GM21619 (cell line): ENCODE data around the gene SPSB4.

Experiments
- ATAC-seq: cut with Tn5 transposase; IDR thresholded peaks from one replicate; pipeline ENCODE4 v1.9.1; 2021; ENCODE audit not compliant: unreplicated experiment

The SPSB4 gene

GRCh38 chr3:141073580-141073979, 22.4 kb downstream of the SPSB4 start:
- no peak for ATAC-seq

GRCh38 chr3:141074529-141074928, 23.4 kb downstream of the SPSB4 start:
- no peak for ATAC-seq

GRCh38 chr3:141076036-141076773, 25.1 kb downstream of the SPSB4 start:
- no peak for ATAC-seq

GRCh38 chr3:141076797-141077571, 25.8 kb downstream of the SPSB4 start:
- ATAC-seq: no peak

GRCh38 chr3:141077631-141078030, 26.5 kb downstream of the SPSB4 start:
- ATAC-seq: no peak

- ATAC-seq: no peak
Observed at GRCh38 chr3:141078200-141078599, 27.1 kb downstream of the SPSB4 start.

- no peak for ATAC-seq
Observed at GRCh38 chr3:141080431-141080830, 29.3 kb downstream of the SPSB4 start.

- no peak for ATAC-seq
Observed at GRCh38 chr3:141081141-141081795, 30.1 kb downstream of the SPSB4 start.

GRCh38 chr3:141082064-141082463, 30.9 kb downstream of the SPSB4 start:
- no peak for ATAC-seq

GRCh38 chr3:141083226-141083625, 32.1 kb downstream of the SPSB4 start:
- ATAC-seq: no peak

GRCh38 chr3:141083836-141084649, 32.9 kb downstream of the SPSB4 start:
- ATAC-seq: no peak

GRCh38 chr3:141085343-141086070, 34.4 kb downstream of the SPSB4 start:
- ATAC-seq: no peak

- ATAC-seq: no peak
Observed at GRCh38 chr3:141086188-141086587, 35.0 kb downstream of the SPSB4 start.

- no peak for ATAC-seq
Observed at GRCh38 chr3:141087076-141087777, 36.1 kb downstream of the SPSB4 start.

- ATAC-seq: no peak
Observed at GRCh38 chr3:141087778-141088130, 36.6 kb downstream of the SPSB4 start.

GRCh38 chr3:141089339-141090152, 38.4 kb downstream of the SPSB4 start:
- ATAC-seq: no peak

- no peak for ATAC-seq
Observed at GRCh38 chr3:141091426-141091825, 40.3 kb downstream of the SPSB4 start.

GRCh38 chr3:141092663-141093062, 41.5 kb downstream of the SPSB4 start:
- ATAC-seq: no peak

- ATAC-seq: no peak
Observed at GRCh38 chr3:141093397-141093796, 42.2 kb downstream of the SPSB4 start.
